GM21423 (cell line): ENCODE results near the gene MAGED2.
"Not testable (repeated sequence)": the region's sequence is repeated elsewhere in the genome, so short reads cannot be mapped to it uniquely, and the experiment has no call there.

ENCODE experiments used
- ATAC-seq: cut with Tn5 transposase; IDR thresholded peaks from one replicate; pipeline ENCODE4 v1.9.1; 2021; ENCODE audit warnings: mild to moderate bottlenecking, moderate library complexity; ENCODE audit not compliant: unreplicated experiment

Gene MAGED2

DNA sequence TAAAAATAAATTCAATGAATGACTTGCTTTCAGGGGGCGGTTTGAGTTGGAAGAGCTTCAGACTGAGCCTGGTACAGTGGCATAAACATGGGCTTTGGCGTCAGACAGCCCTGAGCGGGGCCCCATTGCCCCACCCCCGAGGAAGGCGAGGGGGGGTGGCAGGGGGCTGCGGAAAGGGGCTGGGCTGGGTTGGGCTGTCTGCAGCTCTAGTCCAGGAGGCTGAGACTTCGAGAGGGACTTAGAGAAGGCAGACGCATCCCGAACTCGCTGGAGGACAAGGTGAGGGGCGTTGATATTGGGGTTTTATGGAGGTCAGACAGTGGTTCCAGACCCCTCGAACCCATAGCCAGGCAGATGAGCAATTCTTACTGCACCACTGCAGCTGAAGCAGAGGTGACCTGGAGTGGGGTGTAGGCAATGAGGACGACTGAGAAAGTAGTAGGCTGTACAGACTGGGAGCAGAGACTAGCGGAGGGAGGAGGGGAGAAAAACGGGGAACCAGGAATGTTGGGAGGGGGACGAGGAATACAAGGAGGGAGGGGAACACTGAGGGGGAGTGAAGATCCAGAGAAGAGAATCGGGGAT, at the start of gene MAGED2:
MAGED2 (plus strand) TSS at position 222 of the 585 bp plus-strand sequence. CDS start 1,587 bp downstream, outside the sequence.
- ATAC-seq, result no peak

DNA sequence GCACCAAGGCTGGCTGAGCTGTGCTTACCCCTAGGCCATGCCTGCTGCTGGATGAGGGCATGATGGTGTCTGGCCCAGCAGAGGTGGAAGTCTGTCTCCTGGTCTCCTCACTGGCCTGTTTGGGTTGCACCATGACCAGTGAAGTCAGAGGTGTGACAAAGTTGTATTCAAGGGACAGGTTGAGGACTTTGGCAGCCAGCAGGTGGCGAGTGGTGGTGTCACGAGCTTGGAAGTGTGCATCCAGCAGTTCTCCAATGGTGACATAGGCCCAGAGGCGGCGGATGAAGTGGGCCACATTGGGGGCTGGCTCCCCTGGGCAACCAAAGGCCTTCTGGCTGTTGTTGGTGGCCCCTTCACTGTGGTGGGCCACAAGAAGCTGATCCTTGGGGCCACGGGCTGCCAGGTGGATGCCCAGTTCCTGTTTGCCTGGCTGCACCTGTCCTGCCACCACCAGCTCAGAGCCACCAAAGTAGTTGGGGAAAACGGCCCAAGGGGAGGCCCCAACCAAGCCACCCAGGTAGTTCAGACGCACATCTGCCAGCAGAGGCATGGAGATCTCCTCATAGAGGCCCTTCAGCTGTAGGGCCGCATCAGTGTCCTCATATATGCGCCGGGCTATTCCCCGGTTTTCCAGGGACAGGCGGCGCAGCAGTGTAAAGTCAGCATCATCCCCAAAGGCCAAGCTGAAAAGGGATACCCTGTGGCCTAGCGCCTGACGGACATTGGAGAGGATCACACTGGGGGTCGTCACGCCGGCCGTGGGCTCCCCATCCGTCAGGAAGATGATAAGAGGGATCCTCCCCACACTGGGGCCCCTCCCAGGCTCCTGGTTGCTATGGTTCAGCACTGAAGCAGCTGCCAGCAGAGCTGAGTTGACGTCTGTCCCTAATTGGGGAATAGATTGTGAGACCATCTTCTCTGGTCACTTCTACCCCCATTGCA, 49.2 kb upstream of the MAGED2 start:
- ATAC-seq, result no peak

- ATAC-seq, result not testable (repeated sequence)
Observed at GRCh38 chrX:54774391-54775094, 33.0 kb upstream of the MAGED2 start.

DNA sequence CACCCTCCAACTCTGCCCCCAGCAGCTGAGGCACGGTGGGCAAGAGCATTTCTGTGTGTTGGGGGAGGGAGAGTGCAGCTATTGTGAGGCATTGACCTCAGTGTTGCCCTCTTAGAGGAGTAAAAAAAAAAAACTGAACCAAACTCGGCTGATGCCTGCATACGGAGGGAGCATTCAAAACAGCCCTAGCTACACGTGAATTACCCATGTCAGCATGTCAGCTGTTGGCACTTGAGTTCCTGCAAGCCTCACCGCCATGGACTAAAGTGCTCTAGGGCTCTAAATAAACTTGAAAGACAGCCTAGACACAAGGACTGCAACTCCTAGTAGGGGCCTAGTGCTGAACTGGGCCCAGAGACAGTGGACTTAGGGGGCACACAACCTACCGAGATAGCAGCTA, 31.5 kb upstream of the MAGED2 start:
- no peak for ATAC-seq

GRCh38 chrX:54776987-54777672, 30.4 kb upstream of the MAGED2 start:
- no peak for ATAC-seq

DNA sequence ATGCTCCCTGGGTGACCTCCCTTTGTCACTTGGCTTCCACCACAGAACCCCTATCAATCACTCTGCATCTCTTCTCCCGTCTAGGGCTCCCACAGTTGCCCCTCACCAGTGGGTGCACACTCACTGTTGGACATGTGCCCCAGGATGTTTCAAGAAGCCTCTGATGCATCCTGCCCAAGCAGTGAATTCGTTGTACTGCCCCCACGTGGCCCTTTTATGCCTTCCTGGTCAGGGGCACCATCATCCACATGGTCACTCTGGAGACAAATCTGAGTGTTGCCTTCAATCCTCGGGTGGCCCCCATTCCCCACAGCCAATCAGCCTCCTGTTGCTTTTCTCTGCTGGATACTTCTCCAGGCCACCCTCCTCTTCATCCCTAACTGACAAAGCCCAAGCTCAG, 21.6 kb upstream of the MAGED2 start:
- ATAC-seq, result no peak

GRCh38 chrX:54786967-54787366, 20.6 kb upstream of the MAGED2 start:
- no peak for ATAC-seq

DNA sequence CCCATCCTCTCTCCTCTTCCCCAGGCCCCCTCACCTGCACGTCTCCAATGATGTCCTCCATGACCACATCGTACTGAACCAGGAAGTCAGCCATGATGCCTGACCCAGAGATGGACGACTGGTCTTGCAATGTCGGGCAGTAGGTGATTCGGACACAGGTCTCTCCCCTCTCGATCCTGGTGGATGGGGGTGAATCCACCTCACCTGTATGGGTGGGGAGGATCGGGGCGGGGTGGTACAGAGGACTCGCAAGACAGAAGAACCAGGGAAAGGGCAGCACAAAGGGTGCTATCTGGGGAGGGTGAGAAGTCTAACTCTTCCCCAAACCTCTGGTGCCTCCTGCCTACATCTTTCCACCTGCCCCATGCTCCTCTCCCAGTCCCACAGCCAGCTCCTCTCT, 19.1 kb upstream of the MAGED2 start:
- ATAC-seq, result no peak

DNA sequence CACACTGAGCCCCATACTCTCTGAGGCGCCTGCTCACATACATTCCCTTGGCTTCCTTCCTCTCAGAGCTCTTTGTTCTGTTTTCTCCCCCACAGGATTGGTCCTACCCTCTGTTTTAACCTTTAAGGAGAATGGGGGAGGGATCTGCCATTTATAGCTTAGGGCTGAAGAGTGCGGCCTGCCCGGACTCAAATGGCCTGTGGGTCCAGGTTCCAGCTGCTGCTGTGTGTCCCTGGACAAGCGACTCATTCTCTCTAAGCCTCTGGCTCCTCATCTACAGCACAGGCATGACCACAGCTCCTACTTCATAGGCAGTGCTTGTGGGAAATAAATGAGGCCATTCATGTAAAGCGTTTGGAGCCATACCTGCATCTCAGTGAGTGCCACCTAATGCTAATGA, 18.1 kb upstream of the MAGED2 start:
- ATAC-seq, result not testable (repeated sequence)

DNA sequence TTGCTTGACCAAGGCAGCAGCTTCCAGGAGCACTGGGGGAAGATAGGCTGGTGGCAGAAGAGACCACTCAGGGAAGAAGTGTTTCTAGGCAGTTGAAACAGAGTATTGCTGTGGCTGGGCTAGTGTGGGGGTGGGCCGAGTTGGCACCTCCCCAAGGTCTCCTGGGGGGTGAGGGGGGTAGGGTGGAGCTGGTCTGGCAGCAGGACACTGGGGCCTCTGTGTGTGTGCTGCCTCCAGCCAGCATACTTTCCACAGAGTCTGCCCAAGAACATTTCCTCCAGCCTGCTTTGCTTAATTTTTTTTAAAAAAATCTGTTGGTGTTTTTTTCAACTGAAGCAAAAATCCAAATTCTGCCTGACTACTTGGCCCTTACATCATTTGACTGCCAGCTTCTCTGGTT, 13.5 kb upstream of the MAGED2 start:
- ATAC-seq, result no peak

DNA sequence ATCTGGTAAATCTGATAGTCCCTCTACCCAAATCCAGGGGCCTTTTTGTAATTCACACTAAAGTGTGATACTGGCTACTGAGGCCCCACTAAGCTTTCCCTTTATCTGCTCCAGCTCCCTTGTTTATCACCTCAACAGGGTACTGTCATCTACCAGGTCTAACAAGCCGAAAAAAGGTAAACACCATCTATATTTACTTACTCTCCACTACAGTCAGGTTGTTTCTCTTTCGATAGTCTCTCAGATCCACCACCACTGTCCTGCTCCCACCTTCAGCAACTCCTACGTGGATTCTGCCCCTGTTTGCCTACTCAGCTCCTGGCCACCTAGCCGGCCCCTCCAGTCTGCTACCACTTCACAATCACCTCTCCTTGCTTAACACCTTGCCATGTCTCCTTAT, 12.8 kb upstream of the MAGED2 start:
- no peak for ATAC-seq

DNA sequence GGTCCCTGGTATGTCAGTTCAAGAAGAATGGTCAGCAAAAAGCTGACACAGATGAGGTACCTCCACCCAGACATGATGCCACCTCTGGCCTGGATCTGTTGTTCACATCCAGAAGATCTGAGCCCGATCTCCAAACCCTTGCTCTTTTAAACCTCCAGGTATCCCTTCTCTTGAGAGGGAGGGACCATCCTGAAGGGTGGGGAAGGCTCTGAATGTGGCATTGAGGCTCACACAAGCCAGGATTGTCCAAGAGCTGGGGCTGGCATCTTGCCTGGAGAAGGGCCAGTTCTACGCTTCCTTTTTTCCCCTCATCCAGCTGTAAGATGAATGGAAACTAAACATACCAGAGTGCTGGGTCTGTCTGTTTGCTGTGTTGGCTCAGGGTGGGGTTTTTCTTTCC, 9.4 kb upstream of the MAGED2 start, which contains the start of gene ITIH6:
ITIH6 (minus strand) TSS at position 119 of the 400 bp plus-strand sequence; CDS start at position 74, 45 bp downstream.
- ATAC-seq, result no peak

DNA sequence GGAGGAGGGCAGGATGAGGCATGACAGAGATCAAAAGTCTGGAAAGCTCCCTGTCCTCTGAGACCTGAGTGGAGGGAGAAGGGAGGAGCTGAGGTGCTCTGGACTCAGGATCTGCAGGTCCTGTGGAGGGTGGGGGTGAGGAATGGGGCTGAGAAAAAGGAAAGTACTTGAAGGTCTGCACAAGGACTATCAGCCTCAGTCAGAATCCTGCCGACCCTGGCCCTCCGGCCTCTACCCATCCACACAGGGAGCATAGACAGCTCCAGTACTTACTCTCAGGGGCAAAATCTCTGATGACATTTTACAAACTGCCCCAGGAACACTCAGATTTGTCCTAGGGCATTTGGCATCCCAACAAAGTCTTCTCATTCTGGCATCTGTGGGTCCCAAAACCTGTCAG, 8.5 kb upstream of the MAGED2 start:
- no peak for ATAC-seq

DNA sequence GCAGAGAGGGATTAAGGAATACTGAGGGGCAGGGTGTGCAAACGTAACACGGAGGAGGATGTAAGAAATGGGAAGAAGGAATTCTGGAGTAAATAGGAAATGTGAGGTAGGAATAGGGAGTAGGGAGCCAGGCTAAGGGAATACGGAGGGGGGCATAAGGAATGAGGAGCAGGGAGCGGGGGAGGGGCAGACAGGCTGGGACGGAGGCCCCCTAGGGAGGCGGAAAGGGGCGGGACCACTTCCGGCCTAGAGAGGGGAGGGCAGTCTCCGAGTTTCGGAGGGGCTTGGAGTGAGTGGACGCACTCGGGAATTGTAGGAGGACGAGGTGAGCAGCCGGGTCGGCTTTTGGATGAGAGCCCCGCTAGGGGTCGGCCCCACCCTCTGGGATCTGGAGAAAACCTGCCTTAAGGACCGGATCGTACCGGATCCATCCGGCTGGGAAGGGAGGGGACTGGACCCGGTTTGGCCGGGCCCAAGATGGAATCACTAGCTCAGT, 612 bp downstream of the MAGED2 start:
- peak; percentile 27 for ATAC-seq

DNA sequence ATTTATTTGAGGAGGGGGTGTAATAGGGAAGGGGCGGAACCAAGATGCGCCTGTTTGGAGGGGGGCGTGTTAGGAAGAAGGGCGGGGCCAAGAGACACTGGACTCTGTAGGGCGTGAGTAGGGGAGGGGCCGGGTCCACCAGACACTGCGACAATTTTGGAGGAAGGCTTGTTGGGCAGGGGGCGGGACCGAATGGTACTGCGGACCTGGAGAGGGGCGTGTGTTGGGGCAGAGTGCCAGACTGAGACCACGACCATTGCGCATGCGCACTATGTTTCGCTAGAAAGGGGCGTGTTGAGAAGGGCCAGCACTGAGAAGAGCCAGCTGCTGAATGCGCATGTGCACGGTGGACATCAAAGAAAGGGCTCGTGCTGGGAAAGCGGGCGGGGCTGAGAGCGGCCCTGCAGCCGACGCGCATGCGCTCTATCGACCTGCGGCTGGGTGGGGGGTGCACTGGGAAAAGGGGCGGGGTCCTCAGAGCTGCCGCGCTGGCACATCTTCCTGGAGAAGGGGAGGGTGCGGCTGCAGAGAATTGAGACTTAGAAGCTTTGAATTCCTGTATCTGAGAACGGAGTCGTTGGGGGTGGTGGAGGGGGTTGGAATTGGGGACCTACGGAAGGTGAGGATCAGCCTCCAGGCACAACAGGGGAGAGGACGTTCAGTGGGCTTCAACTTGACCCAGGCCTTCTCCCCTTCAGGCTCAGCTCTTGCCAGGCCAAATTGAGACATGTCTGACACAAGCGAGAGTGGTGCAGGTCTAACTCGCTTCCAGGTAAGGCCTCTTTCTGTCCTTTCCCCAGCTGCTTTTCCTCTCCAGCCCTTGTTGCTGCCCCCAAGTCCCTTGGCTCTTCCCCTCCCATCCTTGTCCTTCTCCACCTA, 1.3 kb downstream of the MAGED2 start:
- ATAC-seq, result peak; percentile 89

- no peak for ATAC-seq
Observed at GRCh38 chrX:54810532-54810931, 3.0 kb downstream of the MAGED2 start.

DNA sequence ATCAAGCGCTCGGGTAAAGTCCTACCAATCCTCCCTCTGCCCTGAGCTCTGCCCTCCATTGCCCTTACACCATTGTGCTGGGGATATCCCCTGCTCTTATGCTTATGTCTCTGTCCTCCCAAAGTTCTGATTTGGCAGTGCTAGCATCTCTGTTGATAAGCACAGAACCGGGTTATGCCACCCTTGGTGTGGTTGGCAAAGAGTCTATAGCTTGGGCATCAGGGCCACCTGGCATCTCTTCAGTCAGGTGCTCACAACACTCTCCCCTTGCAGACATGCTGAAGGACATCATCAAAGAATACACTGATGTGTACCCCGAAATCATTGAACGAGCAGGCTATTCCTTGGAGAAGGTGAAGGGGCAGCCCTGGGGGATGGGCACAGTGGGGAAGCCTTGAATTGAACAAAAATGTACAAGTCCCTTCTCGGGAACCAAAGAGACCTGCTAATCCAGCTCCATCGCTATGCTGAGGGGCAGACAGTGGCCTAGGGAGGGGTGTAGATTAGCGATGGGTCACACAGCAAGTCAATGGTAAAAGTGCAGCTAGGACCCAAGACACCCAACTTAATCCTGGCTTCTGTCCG, 3.8 kb downstream of the MAGED2 start:
- no peak for ATAC-seq

- ATAC-seq, result no peak
Observed at GRCh38 chrX:54812306-54812705, 4.8 kb downstream of the MAGED2 start.

- ATAC-seq, result no peak
Observed at GRCh38 chrX:54817220-54817820, 9.8 kb downstream of the MAGED2 start.
